GM18951 (cell line): ENCODE results near the gene NPNT.
"Not testable (repeated sequence)": the region's sequence is repeated elsewhere in the genome, so short reads cannot be mapped to it uniquely, and the experiment has no call there.

ENCODE experiments used
- POLR2A ChIP-seq: IDR thresholded peaks from 4 replicates; pipeline ENCODE4 v1.6.1; 2011; ENCODE audit warnings: mild to moderate bottlenecking; ENCODE audit not compliant: insufficient read length, insufficient read depth; ENCODE audit errors: extremely low read depth
- in situ Hi-C: fragments of 300-500 bp; cut with MboI; formaldehyde crosslinking; loops from one replicate; pipeline ENCODE4 v1.12.0; 2022; ENCODE audit warnings: low sequenced_read_pairs, mixed read lengths, inconsistent platforms; ENCODE audit not compliant: unreplicated experiment

The NPNT gene

GRCh38 chr4:105894660-105895582, at the start of gene NPNT:
NPNT (plus strand) TSS chr4:105895471; CDS start chr4:105895653, 182 bp downstream.
- in situ Hi-C loops: no loop called here

GRCh38 chr4:105845559-105845958, 49.7 kb upstream of the NPNT start:
- TF ChIP-seq POLR2A: no peak
- in situ Hi-C loops: no loop called here

More at GRCh38 chr4:105894660-105895582, at the start of gene NPNT:
- no peak for TF ChIP-seq POLR2A

- in situ Hi-C loops: not testable (repeated sequence)
Measured at GRCh38 chr4:105848359-105848758, 46.9 kb upstream of the NPNT start.

GRCh38 chr4:105851196-105851595, 44.1 kb upstream of the NPNT start:
- TF ChIP-seq POLR2A: no peak
- in situ Hi-C loops: no loop called here

GRCh38 chr4:105852230-105852629, 43.0 kb upstream of the NPNT start:
- in situ Hi-C loops: not testable (repeated sequence)

- no peak for TF ChIP-seq POLR2A
- in situ Hi-C loops: no loop called here
Measured at GRCh38 chr4:105858466-105859040, 36.7 kb upstream of the NPNT start.

GRCh38 chr4:105859233-105859632, 36.0 kb upstream of the NPNT start:
- in situ Hi-C loops: no loop called here
- TF ChIP-seq POLR2A: no peak

- in situ Hi-C loops: no loop called here
- no peak for TF ChIP-seq POLR2A
Measured at GRCh38 chr4:105870963-105871362, 24.3 kb upstream of the NPNT start.

- no peak for TF ChIP-seq POLR2A
- in situ Hi-C loops: no loop called here
Measured at GRCh38 chr4:105871997-105872396, 23.3 kb upstream of the NPNT start.

- in situ Hi-C loops: no loop called here
- TF ChIP-seq POLR2A: no peak
Measured at GRCh38 chr4:105875233-105875632, 20.0 kb upstream of the NPNT start.

GRCh38 chr4:105878668-105879067, 16.6 kb upstream of the NPNT start:
- no peak for TF ChIP-seq POLR2A
- in situ Hi-C loops: no loop called here

- in situ Hi-C loops: no loop called here
- no peak for TF ChIP-seq POLR2A
Measured at GRCh38 chr4:105887508-105887907, 7.8 kb upstream of the NPNT start.

GRCh38 chr4:105895583-105896460, 551 bp downstream of the NPNT start:
- in situ Hi-C loops: no loop called here
- no peak for TF ChIP-seq POLR2A
